Transverse colon (tissue), 4 donors: ENCODE results near the gene TST. TPM values are rescaled to one million over a fixed set of nuclear protein-coding genes. Genes with fewer than 3 reads are reported as not detected.

ENCODE experiments used
- DNase-seq: peaks from one replicate; pipeline ENCODE4 v3.0.0-alpha.2; 2019
- H3K27ac ChIP-seq, 4 donors: fragments of 200-600 bp; sonication (generic); 2 replicates each; pipeline ENCODE4 v1.5.1; 2016 to 2018; ENCODE audit warnings: inconsistent platforms in 4 of 4
- H3K27me3 ChIP-seq: fragments of 200-600 bp; sonication (generic); 2 replicates; pipeline ENCODE4 v1.5.1; 2017; ENCODE audit warnings: inconsistent platforms
- H3K36me3 ChIP-seq, 4 donors: fragments of 200-600 bp; sonication (generic); 2 replicates each; pipeline ENCODE4 v1.5.1; 2017 to 2019; ENCODE audit warnings: inconsistent platforms in 4 of 4
- H3K4me1 ChIP-seq, 4 donors: fragments of 200-600 bp; sonication (generic); 2 replicates each; pipeline ENCODE4 v1.5.1; 2017 to 2020; ENCODE audit warnings: inconsistent platforms in 4 of 4
- H3K4me3 ChIP-seq, 4 donors: fragments of 200-600 bp; sonication (generic); 1 replicate in 1 of 4; 2 replicates in 3 of 4; pipeline versions ENCODE4 v1.5.1 to v1.6.1; 2017 to 2019; ENCODE audit warnings: inconsistent platforms in 4 of 4
- H3K9me3 ChIP-seq, 2 donors: fragments of 200-600 bp; sonication (generic); 2 replicates each; pipeline ENCODE4 v1.5.1; 2017 to 2019; ENCODE audit warnings: inconsistent platforms in 2 of 2
- EP300 ChIP-seq: sonication (generic); formaldehyde crosslinking; IDR thresholded peaks from one replicate; pipeline ENCODE4 v1.6.1; 2017; ENCODE audit warnings: antibody characterized with exemption, low read depth
- POLR2A ChIP-seq: fragments of 450-650 bp; IDR thresholded peaks from one replicate; pipeline ENCODE4 v1.6.1; 2016; ENCODE audit warnings: antibody characterized with exemption, mild to moderate bottlenecking, moderate library complexity
- POLR2AphosphoS5 ChIP-seq, 3 donors: sonication (generic); formaldehyde crosslinking; IDR thresholded peaks; one replicate each; pipeline ENCODE4 v1.6.1; 2016; ENCODE audit warnings: antibody characterized with exemption in 3 of 3
- WGBS, 2 donors: methylation state at CpG; one replicate each; pipeline ENCODE4 v1.1.5; 2018; ENCODE audit warnings: low coverage in 1 of 2; 5-methylcytosine and 5-hydroxymethylcytosine counted together
- in situ Hi-C, 4 donors: fragments of 200-750 bp; cut with MboI; loops; one replicate each; pipeline versions ENCODE4 v1.15.0 to v1.15.1; 2017; ENCODE audit warnings: low sequenced_read_pairs in 3 of 4, low pct_ligation_motif_present in 1 of 4, low pct_unique_long_range_greater_than_20kb in 1 of 4
- intact Hi-C: fragments of 100-400 bp; cut with DNase I; formaldehyde crosslinking; loops from one replicate; pipeline ENCODE4 v1.15.1; 2023; ENCODE audit warnings: low total_unique reads
- total RNA-seq, 4 donors: library from RNA; depleted of rRNA; stranded (reverse); fragments of >200 nt; gene quantifications; one replicate each; pipeline ENCODE4 v1.1.0, GENCODE V29; 2016
- TF ChIP-seq, protein P1 (sequence below), 5 experiments: fragments of 200-600 bp in 3 of 5; fragments of 450-650 bp in 2 of 5; sonication (generic) in 3 of 5; IDR thresholded peaks; 1 replicate in 2 of 5; 2 replicates in 3 of 5; pipeline ENCODE4 v1.5.1; 2016 to 2017; ENCODE audit warnings: antibody characterized with exemption in 5 of 5, inconsistent platforms in 3 of 5, mild to moderate bottlenecking in 2 of 5, moderate library complexity in 1 of 5

Gene TST
- total RNA-seq, result 100 to 1,000 TPM; 246 to 719 (median 557) TPM

DNA sequence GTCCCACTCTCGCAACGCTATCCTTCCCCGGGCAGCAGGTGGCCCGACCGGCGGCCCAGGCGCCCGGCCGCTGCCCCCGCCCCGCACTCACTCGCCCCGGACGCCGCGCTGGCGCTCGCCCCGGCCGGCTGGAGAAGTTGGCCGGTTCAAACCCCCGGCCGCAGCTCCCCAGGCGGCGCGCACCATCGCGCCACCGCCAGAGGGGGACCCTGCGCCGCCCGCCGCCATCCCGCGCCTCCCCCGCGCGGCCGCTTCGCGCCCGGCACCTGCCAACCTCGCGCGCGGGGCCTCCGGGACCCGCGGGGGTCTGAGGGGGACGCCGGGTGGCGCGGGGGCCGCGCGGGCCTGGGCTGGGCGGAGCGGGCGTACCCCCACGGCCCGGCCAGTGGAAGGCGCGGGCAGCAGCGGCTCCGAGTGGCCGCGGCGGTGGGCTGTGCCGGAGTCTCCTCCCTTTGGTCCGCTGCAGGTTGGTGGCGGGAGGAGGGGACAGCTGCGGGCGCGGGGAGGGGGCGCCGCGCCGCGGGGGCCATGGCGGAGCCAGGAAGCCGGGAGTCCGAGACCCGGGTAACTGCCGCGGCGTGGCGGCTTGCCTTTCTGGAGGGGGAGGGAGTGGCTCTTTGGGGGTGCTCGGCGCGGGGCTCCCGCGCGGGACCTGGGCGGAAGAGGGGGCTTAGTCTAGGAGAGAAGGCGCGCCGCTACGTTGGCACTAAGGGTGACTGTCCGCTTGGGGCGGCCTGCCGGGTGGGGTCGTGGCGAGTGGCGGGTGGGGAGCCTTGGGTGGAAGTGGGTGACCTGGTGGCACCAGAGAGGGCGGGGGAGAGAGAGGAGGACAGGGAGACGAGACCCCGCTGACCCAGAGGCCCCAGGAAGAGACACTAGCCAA is at the start of gene TST, which contains the start of gene MPST:
Gene TST (minus strand): TSS at position 139 of the 883 bp plus-strand sequence. CDS start 715 bp downstream, outside the sequence.
Gene MPST (plus strand): TSS at position 434 of the 883 bp plus-strand sequence. CDS start 95 bp downstream, at position 529.
- H3K27ac ChIP-seq, result peak within 1 kb of the TSS; percentile 92 to 99 (median 99)
- TF ChIP-seq POLR2AphosphoS5 (IDR thresholded peaks at IDR 0.05), result peak; percentile 41 to 86 (median 76)
- no peak for TF ChIP-seq EP300
- TF ChIP-seq POLR2A, result peak; percentile 80
- TF ChIP-seq, protein P1, sequence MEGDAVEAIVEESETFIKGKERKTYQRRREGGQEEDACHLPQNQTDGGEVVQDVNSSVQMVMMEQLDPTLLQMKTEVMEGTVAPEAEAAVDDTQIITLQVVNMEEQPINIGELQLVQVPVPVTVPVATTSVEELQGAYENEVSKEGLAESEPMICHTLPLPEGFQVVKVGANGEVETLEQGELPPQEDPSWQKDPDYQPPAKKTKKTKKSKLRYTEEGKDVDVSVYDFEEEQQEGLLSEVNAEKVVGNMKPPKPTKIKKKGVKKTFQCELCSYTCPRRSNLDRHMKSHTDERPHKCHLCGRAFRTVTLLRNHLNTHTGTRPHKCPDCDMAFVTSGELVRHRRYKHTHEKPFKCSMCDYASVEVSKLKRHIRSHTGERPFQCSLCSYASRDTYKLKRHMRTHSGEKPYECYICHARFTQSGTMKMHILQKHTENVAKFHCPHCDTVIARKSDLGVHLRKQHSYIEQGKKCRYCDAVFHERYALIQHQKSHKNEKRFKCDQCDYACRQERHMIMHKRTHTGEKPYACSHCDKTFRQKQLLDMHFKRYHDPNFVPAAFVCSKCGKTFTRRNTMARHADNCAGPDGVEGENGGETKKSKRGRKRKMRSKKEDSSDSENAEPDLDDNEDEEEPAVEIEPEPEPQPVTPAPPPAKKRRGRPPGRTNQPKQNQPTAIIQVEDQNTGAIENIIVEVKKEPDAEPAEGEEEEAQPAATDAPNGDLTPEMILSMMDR (IDR thresholded peaks at IDR 0.05), result peak in 3 of 5 experiments; percentile 8 to 37 (median 15)
- intact Hi-C loops, result no loop called here
- H3K4me3 ChIP-seq, result peak within 1 kb of the TSS; percentile 56 to 97 (median 93)
- 0 to 2% methylated on average over 3 to 54 of the region's 107 CpGs for WGBS, 2 donors
- H3K27me3 ChIP-seq, result no peaks in the 10 kb centered on the region
- DNase-seq, result peak; percentile 84
- peaks cover 0 to 3% (median 0%) of the 10 kb centered on the region in 4 donors for H3K36me3 ChIP-seq
- peaks cover 46 to 80% (median 77%) of the 10 kb centered on the region in 4 donors for H3K4me1 ChIP-seq
- H3K9me3 ChIP-seq, result no peaks in the 10 kb centered on the region
- in situ Hi-C loops, result no loop called here

DNA sequence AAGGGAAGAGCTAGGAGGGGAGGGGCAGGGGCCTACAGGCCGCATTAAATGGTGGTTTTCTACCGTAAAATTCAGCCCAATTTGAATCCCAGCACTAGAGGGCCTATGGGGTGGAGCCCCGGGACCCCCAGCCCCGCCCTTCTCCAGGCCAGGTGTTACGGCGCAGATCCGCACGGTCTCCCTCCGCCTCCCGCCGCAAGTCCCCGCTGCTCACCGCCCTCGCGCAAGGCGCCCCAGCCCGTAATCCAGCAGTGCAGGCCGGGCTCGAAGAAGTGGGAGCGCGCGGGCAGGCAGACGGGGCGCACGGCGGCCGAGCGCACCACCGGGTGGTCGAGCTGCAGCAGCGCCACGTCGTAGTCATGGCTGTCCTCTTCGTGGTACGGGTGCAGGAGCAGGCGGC is 49.6 kb upstream of the TST start:
- DNase-seq, result no peak
- Histone ChIP-seq H3K4me3 (no peak overlapping the region), H3K9me3 (no peaks in the 10 kb centered on the region), H3K27me3 (peaks cover 38% of the 10 kb centered on the region), H3K27ac (no peak overlapping the region), H3K4me1 (peaks cover 0 to 7% (median 2%) of the 10 kb centered on the region in 4 donors), H3K36me3 (no peaks in the 10 kb centered on the region)
- intact Hi-C loops, result no loop called here
- WGBS, 2 donors, result 19% methylated on average over 13 of the region's 36 CpGs; no CpG with 5 or more reads in 1 of the 2 donors
- TF ChIP-seq EP300 (no peak), POLR2A (no peak)
- TF ChIP-seq, protein P1 (IDR thresholded peaks at IDR 0.05), result no peak
- in situ Hi-C loops, result no loop called here

DNA sequence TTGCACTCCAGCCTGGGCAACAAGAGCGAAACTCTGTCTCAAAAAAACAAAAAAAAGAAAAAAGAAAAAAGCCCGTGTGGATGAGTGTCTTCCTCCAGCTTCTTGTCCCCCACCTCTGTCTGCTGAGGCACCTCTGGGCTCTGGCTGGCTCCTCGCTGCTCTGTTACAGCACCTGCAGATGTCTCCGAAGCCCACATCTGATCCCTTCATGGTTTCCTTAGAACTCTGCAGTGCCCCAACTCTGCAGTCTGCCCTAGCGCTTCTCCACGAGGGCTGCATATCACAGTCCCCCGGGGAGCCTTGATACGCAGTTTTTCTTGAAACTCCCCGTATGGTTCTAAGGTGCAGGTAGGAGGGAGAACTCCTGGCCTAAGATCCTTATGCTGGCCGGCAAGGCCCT is 48.2 kb upstream of the TST start:
- Histone ChIP-seq H3K27ac (no peak overlapping the region), H3K36me3 (no peaks in the 10 kb centered on the region), H3K4me1 (peaks cover 0 to 14% (median 2%) of the 10 kb centered on the region in 4 donors), H3K9me3 (no peaks in the 10 kb centered on the region), H3K27me3 (peaks cover 38% of the 10 kb centered on the region), H3K4me3 (no peak overlapping the region)
- intact Hi-C loops, result no loop called here
- TF ChIP-seq POLR2AphosphoS5 (IDR thresholded peaks at IDR 0.05) (no peak), POLR2A (no peak), EP300 (no peak)
- TF ChIP-seq, protein P1 (IDR thresholded peaks at IDR 0.05), result no peak
- no peak for DNase-seq
- in situ Hi-C loops, result no loop called here
- 81% methylated on average over 5 to 10 of the region's 10 CpGs for WGBS, 2 donors

DNA sequence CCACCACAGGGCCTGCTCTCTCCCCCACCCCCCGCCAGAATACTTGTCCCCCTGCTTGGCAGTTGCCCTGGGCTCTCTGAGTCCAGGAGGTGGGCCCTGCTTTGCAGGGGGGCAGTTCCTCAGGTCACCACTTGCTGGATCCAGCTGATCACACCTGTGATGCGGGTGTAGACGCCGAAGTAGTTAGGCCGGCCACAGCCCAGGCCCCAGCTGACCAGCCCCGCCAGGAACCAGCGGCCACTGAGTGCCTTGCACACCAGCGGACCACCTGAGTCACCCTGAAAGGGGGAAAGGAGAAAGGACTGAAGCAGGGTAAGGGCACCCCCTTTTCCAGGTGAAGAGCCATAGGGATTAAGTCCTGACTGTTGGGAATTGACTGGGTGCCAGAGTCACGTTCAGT is 46.7 kb upstream of the TST start:
- 87% methylated on average over 8 of the region's 9 CpGs; no CpG with 5 or more reads in 1 of the 2 donors for WGBS, 2 donors
- Histone ChIP-seq H3K27me3 (peaks cover 35% of the 10 kb centered on the region), H3K4me1 (peaks cover 0 to 14% (median 2%) of the 10 kb centered on the region in 4 donors), H3K36me3 (no peaks in the 10 kb centered on the region), H3K27ac (no peak overlapping the region), H3K4me3 (no peak overlapping the region), H3K9me3 (no peaks in the 10 kb centered on the region)
- TF ChIP-seq, protein P1 (IDR thresholded peaks at IDR 0.05), result no peak
- TF ChIP-seq EP300 (no peak), POLR2AphosphoS5 (IDR thresholded peaks at IDR 0.05) (no peak), POLR2A (no peak)
- in situ Hi-C loops, result no loop called here
- no peak for DNase-seq
- intact Hi-C loops, result no loop called here
